HG03103 (cell line): Measurements from ENCODE around the gene SPSB1.

Experiments
- ATAC-seq: cut with Tn5 transposase; IDR thresholded peaks from one replicate; pipeline ENCODE4 v1.9.1; 2021; ENCODE audit warnings: low read depth; ENCODE audit not compliant: unreplicated experiment

The SPSB1 gene

GRCh38 chr1:9360371-9361064 lies 67.8 kb downstream of the SPSB1 start:
- no peak for ATAC-seq

GRCh38 chr1:9361630-9362260 lies 69.1 kb downstream of the SPSB1 start:
- ATAC-seq = no peak

GRCh38 chr1:9362488-9362887 lies 69.8 kb downstream of the SPSB1 start:
- no peak for ATAC-seq

- ATAC-seq = no peak
Observed at GRCh38 chr1:9363061-9363471, 70.4 kb downstream of the SPSB1 start.

GRCh38 chr1:9366298-9366697 lies 73.6 kb downstream of the SPSB1 start:
- no peak for ATAC-seq

GRCh38 chr1:9366943-9367780 lies 74.5 kb downstream of the SPSB1 start:
- ATAC-seq = no peak

- ATAC-seq = no peak
Observed at GRCh38 chr1:9367806-9368205, 75.1 kb downstream of the SPSB1 start.

GRCh38 chr1:9368356-9368755 lies 75.7 kb downstream of the SPSB1 start:
- ATAC-seq = no peak

- ATAC-seq = no peak
Observed at GRCh38 chr1:9369964-9370788, 77.5 kb downstream of the SPSB1 start.

GRCh38 chr1:9371391-9371935 lies 78.8 kb downstream of the SPSB1 start:
- ATAC-seq = no peak

GRCh38 chr1:9371951-9372350 lies 79.3 kb downstream of the SPSB1 start:
- no peak for ATAC-seq

- no peak for ATAC-seq
Observed at GRCh38 chr1:9373619-9374018, 80.9 kb downstream of the SPSB1 start.

- no peak for ATAC-seq
Observed at GRCh38 chr1:9374748-9375341, 82.2 kb downstream of the SPSB1 start.

- no peak for ATAC-seq
Observed at GRCh38 chr1:9375912-9376311, 83.2 kb downstream of the SPSB1 start.

GRCh38 chr1:9376430-9376829 lies 83.7 kb downstream of the SPSB1 start:
- ATAC-seq = no peak

- no peak for ATAC-seq
Observed at GRCh38 chr1:9376886-9377333, 84.2 kb downstream of the SPSB1 start.

- ATAC-seq = no peak
Observed at GRCh38 chr1:9378801-9379200, 86.1 kb downstream of the SPSB1 start.

GRCh38 chr1:9380711-9381110 lies 88.0 kb downstream of the SPSB1 start:
- ATAC-seq = no peak

GRCh38 chr1:9382643-9383491 lies 90.2 kb downstream of the SPSB1 start:
- ATAC-seq = no peak
